GM23338 (cell line): ENCODE measurements around the gene MIGA1.

Source experiments
- CREB1 ChIP-seq: fragments of 250-450 bp; sonication (Bioruptor Pico); IDR thresholded peaks from 2 replicates; pipeline ENCODE4 v1.5.0; 2020; ENCODE audit warnings: low read depth, mild to moderate bottlenecking, moderate library complexity
- CTCF ChIP-seq, 2 experiments: fragments of 200-600 bp in 1 of 2; sonication (generic) in 1 of 2; conservative IDR thresholded peaks; 2 replicates each; pipeline versions ENCODE4 v1.5.1 to v1.6.1; 2016 to 2017; ENCODE audit warnings: antibody characterized with exemption in 2 of 2, low read depth in 2 of 2, mild to moderate bottlenecking in 2 of 2, moderate library complexity in 1 of 2
- ETS1 ChIP-seq: IDR thresholded peaks from 2 replicates; pipeline ENCODE4 v1.6.1; 2016; ENCODE audit warnings: antibody characterized with exemption
- EZH2 ChIP-seq: fragments of 200-600 bp; sonication (generic); IDR thresholded peaks from one replicate; pipeline ENCODE4 v1.8.0; 2017; ENCODE audit warnings: antibody characterized with exemption, mild to moderate bottlenecking, low read depth; ENCODE audit not compliant: unreplicated experiment
- EZH2phosphoT487 ChIP-seq: fragments of 200-600 bp; sonication (generic); IDR thresholded peaks from one replicate; pipeline ENCODE4 v1.8.1; 2018; ENCODE audit warnings: antibody characterized with exemption; ENCODE audit not compliant: unreplicated experiment
- JUNB ChIP-seq: IDR thresholded peaks from one replicate; pipeline ENCODE4 v1.6.1; 2016; ENCODE audit warnings: antibody characterized with exemption; ENCODE audit not compliant: unreplicated experiment
- NANOG ChIP-seq: IDR thresholded peaks from 2 replicates; pipeline ENCODE4 v1.6.1; 2016; ENCODE audit warnings: antibody characterized with exemption, borderline replicate concordance
- POLR2AphosphoS5 ChIP-seq: IDR thresholded peaks from 2 replicates; pipeline ENCODE4 v1.6.1; 2016; ENCODE audit warnings: antibody characterized with exemption, low read depth
- REST ChIP-seq: IDR thresholded peaks from one replicate; pipeline ENCODE4 v1.6.1; 2018; ENCODE audit warnings: antibody characterized with exemption; ENCODE audit not compliant: unreplicated experiment
- STAT1 ChIP-seq: IDR thresholded peaks from one replicate; pipeline ENCODE4 v1.6.1; 2016; ENCODE audit warnings: antibody characterized with exemption; ENCODE audit not compliant: unreplicated experiment
- ZNF114 ChIP-seq: fragments of 250-450 bp; sonication (Bioruptor Pico); IDR thresholded peaks from 2 replicates; pipeline ENCODE4 v1.5.0; 2020; ENCODE audit warnings: mild to moderate bottlenecking, moderate library complexity
- ZNF331 ChIP-seq: fragments of 250-450 bp; sonication (Bioruptor Pico); IDR thresholded peaks from 2 replicates; pipeline ENCODE4 v1.5.0; 2020; ENCODE audit warnings: low read depth, mild to moderate bottlenecking, moderate library complexity
- ZNF462 ChIP-seq: fragments of 250-450 bp; sonication (Bioruptor Pico); IDR thresholded peaks from 2 replicates; pipeline ENCODE4 v1.5.0; 2020; ENCODE audit warnings: mild to moderate bottlenecking, moderate library complexity

DNA sequence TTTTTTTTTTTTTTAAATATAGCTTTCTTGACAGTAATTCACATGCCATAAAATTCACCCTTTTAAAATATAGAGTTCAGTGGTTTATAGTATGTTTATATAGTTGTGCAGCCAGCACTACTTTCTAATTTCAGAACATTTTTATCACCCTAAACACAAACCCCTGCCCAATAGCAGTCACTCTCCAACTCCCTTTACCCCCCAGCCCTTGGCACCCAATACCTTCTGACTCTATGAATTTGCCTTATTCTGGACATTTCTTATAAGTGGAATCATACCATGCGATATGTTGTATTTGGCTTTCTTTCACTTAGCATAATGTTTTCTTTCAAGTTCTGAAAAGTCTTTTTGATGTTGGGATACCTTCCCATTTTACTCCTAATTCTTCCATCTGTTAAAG, 66.5 kb downstream of the MIGA1 start:
- TF ChIP-seq EZH2phosphoT487: no peak
- TF ChIP-seq EZH2: no peak
- no peak for TF ChIP-seq REST
- no peak for TF ChIP-seq CTCF (conservative IDR thresholded peaks at IDR 0.05; ENCODE audit: low read depth in 2 of 2)
- no peak for TF ChIP-seq POLR2AphosphoS5
- no peak for TF ChIP-seq STAT1
- no peak for TF ChIP-seq ETS1
- no peak for TF ChIP-seq JUNB
- no peak for TF ChIP-seq ZNF331 (CRISPR knock-in tag)
- no peak for TF ChIP-seq CREB1 (CRISPR knock-in tag)
- no peak for TF ChIP-seq NANOG
- no peak for TF ChIP-seq ZNF462 (CRISPR knock-in tag)
- no peak for TF ChIP-seq ZNF114 (CRISPR knock-in tag)
